H1 (cell line): ENCODE results near the gene KCTD16. TPM values are rescaled to one million over a fixed set of nuclear protein-coding genes. Genes with fewer than 3 reads are reported as not detected.

Experiments
- ASH2L ChIP-seq: fragments of 200-600, 300-600 bp; sonication (generic); IDR thresholded peaks from one replicate; pipeline ENCODE4 v1.7.1; 2017; ENCODE audit warnings: low read length
- BACH1 ChIP-seq: IDR thresholded peaks from 2 replicates; pipeline ENCODE4 v1.6.1; 2012; ENCODE audit warnings: low read length, improper control_type of control experiment
- MAFK ChIP-seq: IDR thresholded peaks from 2 replicates; pipeline ENCODE4 v1.6.1; 2012; ENCODE audit warnings: low read depth, mild to moderate bottlenecking, improper control_type of control experiment, low read length
- POU5F1 ChIP-seq: IDR thresholded peaks from 2 replicates; pipeline ENCODE4 v1.6.1; 2011; ENCODE audit warnings: low read depth, mild to moderate bottlenecking, low read length, moderate library complexity
- SP1 ChIP-seq: IDR thresholded peaks from 2 replicates; pipeline ENCODE4 v1.6.1; 2011; ENCODE audit warnings: low read depth, low read length
- SUZ12 ChIP-seq: fragments of 200-600 bp; sonication (generic); IDR thresholded peaks from 2 replicates; pipeline ENCODE4 v1.6.1; 2012; ENCODE audit warnings: mild to moderate bottlenecking, inconsistent platforms, low read length, moderate library complexity, mixed read lengths
- polyA plus RNA-seq, 7 experiments: library from polyadenylated mRNA; depleted of rRNA in 3 of 7; stranded (reverse) in 5 of 7; unstranded in 2 of 7; fragments of >200 nt in 5 of 7; fragments of 200-250 nt in 2 of 7; gene quantifications; 1 replicate in 5 of 7; 2 replicates in 1 of 7; 4 replicates in 1 of 7; pipeline versions ENCODE4 v1.2.1 to v1.2.3, GENCODE V29; 2011 to 2013; ENCODE audit warnings: missing spikeins in 2 of 7, mixed read lengths in 2 of 7
- total RNA-seq: library from RNA; stranded (reverse); fragmentation: NEBNext Ultra II Directional; extraction: Animal tissue kit (Norgen Biotek cat#: 25700); gene quantifications from 2 replicates; pipeline ENCODE4 v1.2.1, GENCODE V29; 2021
- TF ChIP-seq, protein P1 (sequence below): fragments of 300-600 bp; sonication (generic); IDR thresholded peaks from 2 replicates; pipeline ENCODE4 v1.7.1; 2012; ENCODE audit warnings: low read length, moderate library complexity, mild to moderate bottlenecking, inconsistent platforms; ENCODE audit not compliant: insufficient replicate concordance

Gene KCTD16
- total and polyA plus RNA-seq, 2 of the 8 experiments (the other 6 are each of a cell fraction or from before 2014, with no cell fraction given) = 0.03 to 0.24 TPM

DNA sequence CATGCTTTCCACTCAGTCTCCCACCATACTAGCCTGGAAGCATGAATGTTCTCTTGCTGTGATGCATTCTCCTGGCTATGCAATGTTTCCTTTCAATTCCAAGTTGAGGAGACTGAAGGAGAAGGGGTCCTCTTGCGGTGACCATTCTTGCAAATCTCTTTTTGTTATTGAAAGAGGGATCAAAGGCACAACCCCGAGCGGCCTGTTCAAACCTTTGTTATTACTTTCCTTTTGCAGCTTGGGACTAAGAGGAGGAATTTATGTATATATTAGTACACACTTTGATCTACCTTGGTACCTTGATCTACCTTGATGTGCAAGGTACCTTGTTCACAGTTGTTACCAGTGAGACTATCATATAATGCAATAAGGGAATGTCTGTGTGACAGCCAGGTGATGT, 147.3 kb downstream of the KCTD16 start (continued):
- TF ChIP-seq, protein P1, sequence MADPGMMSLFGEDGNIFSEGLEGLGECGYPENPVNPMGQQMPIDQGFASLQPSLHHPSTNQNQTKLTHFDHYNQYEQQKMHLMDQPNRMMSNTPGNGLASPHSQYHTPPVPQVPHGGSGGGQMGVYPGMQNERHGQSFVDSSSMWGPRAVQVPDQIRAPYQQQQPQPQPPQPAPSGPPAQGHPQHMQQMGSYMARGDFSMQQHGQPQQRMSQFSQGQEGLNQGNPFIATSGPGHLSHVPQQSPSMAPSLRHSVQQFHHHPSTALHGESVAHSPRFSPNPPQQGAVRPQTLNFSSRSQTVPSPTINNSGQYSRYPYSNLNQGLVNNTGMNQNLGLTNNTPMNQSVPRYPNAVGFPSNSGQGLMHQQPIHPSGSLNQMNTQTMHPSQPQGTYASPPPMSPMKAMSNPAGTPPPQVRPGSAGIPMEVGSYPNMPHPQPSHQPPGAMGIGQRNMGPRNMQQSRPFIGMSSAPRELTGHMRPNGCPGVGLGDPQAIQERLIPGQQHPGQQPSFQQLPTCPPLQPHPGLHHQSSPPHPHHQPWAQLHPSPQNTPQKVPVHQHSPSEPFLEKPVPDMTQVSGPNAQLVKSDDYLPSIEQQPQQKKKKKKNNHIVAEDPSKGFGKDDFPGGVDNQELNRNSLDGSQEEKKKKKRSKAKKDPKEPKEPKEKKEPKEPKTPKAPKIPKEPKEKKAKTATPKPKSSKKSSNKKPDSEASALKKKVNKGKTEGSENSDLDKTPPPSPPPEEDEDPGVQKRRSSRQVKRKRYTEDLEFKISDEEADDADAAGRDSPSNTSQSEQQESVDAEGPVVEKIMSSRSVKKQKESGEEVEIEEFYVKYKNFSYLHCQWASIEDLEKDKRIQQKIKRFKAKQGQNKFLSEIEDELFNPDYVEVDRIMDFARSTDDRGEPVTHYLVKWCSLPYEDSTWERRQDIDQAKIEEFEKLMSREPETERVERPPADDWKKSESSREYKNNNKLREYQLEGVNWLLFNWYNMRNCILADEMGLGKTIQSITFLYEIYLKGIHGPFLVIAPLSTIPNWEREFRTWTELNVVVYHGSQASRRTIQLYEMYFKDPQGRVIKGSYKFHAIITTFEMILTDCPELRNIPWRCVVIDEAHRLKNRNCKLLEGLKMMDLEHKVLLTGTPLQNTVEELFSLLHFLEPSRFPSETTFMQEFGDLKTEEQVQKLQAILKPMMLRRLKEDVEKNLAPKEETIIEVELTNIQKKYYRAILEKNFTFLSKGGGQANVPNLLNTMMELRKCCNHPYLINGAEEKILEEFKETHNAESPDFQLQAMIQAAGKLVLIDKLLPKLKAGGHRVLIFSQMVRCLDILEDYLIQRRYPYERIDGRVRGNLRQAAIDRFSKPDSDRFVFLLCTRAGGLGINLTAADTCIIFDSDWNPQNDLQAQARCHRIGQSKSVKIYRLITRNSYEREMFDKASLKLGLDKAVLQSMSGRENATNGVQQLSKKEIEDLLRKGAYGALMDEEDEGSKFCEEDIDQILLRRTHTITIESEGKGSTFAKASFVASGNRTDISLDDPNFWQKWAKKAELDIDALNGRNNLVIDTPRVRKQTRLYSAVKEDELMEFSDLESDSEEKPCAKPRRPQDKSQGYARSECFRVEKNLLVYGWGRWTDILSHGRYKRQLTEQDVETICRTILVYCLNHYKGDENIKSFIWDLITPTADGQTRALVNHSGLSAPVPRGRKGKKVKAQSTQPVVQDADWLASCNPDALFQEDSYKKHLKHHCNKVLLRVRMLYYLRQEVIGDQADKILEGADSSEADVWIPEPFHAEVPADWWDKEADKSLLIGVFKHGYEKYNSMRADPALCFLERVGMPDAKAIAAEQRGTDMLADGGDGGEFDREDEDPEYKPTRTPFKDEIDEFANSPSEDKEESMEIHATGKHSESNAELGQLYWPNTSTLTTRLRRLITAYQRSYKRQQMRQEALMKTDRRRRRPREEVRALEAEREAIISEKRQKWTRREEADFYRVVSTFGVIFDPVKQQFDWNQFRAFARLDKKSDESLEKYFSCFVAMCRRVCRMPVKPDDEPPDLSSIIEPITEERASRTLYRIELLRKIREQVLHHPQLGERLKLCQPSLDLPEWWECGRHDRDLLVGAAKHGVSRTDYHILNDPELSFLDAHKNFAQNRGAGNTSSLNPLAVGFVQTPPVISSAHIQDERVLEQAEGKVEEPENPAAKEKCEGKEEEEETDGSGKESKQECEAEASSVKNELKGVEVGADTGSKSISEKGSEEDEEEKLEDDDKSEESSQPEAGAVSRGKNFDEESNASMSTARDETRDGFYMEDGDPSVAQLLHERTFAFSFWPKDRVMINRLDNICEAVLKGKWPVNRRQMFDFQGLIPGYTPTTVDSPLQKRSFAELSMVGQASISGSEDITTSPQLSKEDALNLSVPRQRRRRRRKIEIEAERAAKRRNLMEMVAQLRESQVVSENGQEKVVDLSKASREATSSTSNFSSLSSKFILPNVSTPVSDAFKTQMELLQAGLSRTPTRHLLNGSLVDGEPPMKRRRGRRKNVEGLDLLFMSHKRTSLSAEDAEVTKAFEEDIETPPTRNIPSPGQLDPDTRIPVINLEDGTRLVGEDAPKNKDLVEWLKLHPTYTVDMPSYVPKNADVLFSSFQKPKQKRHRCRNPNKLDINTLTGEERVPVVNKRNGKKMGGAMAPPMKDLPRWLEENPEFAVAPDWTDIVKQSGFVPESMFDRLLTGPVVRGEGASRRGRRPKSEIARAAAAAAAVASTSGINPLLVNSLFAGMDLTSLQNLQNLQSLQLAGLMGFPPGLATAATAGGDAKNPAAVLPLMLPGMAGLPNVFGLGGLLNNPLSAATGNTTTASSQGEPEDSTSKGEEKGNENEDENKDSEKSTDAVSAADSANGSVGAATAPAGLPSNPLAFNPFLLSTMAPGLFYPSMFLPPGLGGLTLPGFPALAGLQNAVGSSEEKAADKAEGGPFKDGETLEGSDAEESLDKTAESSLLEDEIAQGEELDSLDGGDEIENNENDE = peak; percentile 48
- no peak for TF ChIP-seq SUZ12
- no peak for TF ChIP-seq SP1
- no peak for TF ChIP-seq MAFK
- TF ChIP-seq POU5F1 = peak; percentile 74; the same call in 1 of the 2 replicates
- no peak for TF ChIP-seq ASH2L
- TF ChIP-seq BACH1 = no peak
